GM21381 (cell line): ENCODE results near the gene GJC1.

ENCODE experiments used
- ATAC-seq: cut with Tn5 transposase; IDR thresholded peaks from one replicate; pipeline ENCODE4 v1.9.1; 2021; ENCODE audit warnings: mild to moderate bottlenecking, moderate library complexity; ENCODE audit not compliant: unreplicated experiment

GJC1 gene

GRCh38 chr17:44804302-44805089 is 25.6 kb downstream of the GJC1 start:
- no peak for ATAC-seq

- no peak for ATAC-seq
Measured at GRCh38 chr17:44801880-44802279, 28.2 kb downstream of the GJC1 start.

- ATAC-seq, result no peak
Measured at GRCh38 chr17:44798356-44798755, 31.7 kb downstream of the GJC1 start.

- no peak for ATAC-seq
Measured at GRCh38 chr17:44797802-44798201, 32.3 kb downstream of the GJC1 start.

DNA sequence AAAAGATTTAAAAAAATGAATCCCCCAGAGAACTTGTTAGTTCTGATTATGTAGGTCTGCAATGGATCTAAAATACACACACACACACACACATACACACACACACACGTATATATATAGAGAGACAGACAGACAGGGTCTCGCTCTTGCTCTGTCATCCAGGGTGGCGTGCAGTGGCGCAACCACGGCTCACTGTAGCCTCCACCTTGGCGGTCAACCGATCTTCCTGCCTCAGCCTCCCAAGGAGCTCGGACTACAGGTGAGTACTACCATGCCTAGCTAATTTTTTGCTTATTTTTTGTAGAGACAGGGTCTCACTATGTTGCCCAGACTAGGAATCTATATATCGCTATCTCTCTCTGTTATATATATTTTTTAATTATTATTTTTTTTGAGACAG is 33.4 kb downstream of the GJC1 start:
- ATAC-seq, result no peak

GRCh38 chr17:44795928-44796327 is 34.2 kb downstream of the GJC1 start:
- no peak for ATAC-seq

DNA sequence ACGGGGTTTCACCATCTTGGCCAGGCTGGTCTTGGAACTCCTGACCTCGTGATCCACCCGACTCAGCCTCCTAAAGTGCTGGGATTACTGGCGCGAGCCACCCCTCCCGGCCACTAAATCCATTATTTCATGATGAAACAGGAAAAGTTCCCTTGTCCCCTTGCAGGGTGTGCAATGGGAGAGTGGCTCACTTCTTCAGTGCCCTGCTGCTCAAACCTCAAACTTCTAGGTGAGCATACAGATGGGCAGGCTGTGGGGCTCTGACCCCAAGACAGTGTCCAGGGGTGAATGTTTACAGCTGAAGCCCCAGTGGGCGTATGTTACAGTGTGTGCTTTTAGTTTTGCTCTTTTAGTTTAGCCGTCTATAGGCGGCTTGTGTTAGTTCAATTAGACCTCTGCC is 34.7 kb downstream of the GJC1 start:
- no peak for ATAC-seq

GRCh38 chr17:44794851-44795413 is 35.2 kb downstream of the GJC1 start:
- ATAC-seq, result no peak

DNA sequence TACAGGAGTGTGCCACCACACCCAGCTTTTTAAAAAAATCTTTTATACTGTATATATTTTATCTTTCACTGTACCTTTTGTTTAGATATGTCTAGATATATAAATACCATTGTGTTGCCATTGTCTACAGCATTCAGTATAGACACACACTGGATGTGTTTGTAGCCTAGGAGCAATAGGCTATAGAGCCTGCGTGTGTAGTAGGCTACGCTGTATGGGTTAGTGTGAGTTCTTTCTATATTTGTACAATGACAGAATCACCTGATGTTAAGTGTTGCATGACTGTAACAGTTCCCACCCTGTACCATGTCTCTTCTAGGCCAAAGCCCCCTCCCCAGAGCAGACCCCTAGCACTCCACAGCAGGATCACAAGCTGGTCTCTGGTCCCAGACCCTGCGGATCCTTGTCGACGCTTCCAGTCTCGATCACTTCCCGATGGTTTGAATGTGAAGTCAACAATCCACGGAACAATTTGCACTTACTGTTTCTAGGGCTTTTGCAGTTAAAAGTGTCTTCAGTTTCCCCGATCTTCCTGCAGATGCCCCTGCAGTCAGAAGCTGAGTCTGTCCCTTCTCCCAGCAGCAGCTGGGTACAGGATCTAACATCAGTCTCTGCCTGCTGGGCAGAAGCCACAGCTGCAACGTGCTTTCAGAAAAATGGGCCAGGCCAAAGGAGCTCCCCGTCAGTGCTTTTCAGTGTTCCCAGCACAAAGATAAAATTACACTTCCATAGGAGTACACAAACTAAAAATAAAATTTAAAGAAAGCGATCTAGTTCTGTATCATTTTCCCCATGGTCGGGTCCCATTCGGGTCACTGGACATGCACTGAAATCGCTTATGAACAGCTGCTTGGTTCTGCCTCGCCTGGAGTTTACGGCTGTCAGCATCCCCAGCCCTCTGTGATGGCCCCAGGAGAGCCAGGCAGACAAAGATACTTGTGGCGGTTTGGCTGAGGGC is 35.9 kb downstream of the GJC1 start:
- ATAC-seq, result no peak

DNA sequence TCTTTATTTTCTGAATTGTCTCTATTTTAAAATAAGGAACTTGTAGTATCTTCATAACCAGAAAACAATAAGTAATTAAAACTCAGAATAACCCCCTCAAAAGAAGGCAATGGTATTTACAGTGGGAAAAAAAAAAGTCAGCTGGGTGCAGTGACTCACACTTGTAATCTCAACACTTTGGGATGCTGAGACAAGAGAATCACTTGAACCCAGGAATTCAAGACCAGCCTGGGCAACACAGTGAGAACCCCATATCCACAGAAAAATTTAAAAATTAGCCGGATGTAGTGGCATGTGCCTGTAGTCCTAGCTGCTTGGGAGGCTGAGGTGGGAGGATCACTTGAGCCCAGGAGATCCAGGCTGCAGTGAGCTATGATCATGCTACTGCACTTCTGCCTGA is 37.8 kb downstream of the GJC1 start:
- ATAC-seq, result no peak

- no peak for ATAC-seq
Measured at GRCh38 chr17:44788139-44788538, 41.9 kb downstream of the GJC1 start.

GRCh38 chr17:44787271-44787940 is 42.7 kb downstream of the GJC1 start:
- ATAC-seq, result no peak

GRCh38 chr17:44786551-44787081 is 43.5 kb downstream of the GJC1 start:
- no peak for ATAC-seq

- ATAC-seq, result no peak
Measured at GRCh38 chr17:44785921-44786320, 44.2 kb downstream of the GJC1 start.

GRCh38 chr17:44782326-44782850 is 47.7 kb downstream of the GJC1 start:
- no peak for ATAC-seq

DNA sequence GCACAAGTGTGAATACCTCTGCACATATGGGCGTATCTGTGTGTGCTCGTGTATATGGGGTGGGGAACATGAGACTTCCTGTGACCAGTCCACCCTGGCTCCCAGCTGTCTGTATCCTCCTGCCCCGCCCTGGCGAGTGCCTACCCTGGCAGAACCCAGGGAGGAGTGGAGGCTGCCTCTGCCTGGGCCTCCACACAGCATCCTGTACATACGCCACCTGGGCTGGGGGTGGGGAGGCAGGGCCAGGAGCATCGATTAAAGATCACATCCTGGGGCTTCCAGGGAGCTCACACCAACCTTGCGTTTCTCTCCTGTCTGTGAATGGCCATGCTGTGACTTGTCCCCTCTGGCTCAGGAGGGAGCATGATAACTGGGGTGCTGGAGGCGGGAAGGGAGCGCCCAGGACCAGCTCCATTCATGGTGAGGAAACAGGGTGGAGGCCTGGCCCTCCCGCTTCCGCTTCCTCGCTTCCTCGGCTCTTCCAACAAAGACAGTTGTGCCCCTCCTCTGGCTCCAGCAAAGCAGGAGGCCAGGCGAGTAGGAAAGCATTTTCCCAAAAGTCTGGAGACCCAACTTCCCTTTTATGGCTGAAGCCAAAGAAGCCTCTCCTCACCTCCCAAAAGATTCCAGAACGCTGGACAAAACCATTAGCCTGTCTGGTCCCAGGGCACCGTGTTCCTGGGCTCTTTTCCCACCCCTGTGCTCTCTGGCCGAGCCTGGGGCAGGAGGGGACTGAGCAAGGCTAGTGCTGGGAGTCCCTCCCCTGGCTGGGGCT is 48.3 kb downstream of the GJC1 start:
- no peak for ATAC-seq

DNA sequence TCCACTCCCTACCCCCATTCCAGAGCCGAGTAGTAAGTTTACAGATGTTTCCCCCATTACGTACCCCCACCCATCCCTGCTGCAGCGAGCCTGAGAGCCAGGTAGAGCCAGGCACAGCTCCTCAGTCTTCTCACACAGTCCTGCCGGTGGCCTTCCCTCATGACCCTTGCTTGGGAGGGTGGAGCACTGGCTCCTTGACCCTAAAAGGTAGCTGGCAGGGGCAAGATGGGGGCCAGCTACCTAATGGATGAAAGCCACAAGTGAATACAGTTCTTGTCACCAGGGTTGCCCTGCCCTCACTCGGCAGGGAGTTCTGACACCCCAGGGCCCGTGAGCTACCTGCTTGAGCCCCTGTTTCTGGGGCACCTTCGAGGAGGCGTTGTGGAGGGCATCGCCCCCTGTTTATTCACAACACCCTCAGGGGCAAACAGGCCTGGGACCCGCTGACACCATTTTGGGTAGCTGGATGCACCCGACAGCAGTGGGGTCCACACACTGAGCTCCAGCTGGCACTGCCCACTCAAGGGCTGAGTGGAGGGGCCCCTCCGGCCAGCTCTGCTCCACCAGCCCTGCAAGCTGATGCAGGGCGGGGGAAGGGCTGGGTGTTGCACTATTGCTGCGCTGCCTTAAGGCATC is 49.1 kb downstream of the GJC1 start:
- no peak for ATAC-seq

DNA sequence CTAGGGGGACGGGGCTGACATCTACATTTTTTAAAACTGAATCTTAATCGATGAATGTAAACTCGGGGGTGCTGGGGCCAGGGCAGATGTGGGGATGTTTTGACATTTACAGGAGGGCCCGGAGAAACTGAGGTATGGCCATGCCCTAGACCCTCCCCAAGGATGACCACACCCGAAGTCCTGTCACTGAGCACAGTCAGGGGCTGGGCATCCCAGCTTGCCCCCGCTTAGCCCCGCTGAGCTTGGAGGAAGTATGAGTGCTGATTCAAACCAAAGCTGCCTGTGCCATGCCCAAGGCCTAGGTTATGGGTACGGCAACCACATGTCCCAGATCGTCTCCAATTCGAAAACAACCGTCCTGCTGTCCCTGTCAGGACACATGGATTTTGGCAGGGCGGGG is 49.9 kb downstream of the GJC1 start:
- no peak for ATAC-seq
